NCI-H128 (cell line): ENCODE data around the gene GSN.

Source experiments
- DNase-seq: peaks from one replicate; lab custom pipeline; 2025; ENCODE audit not compliant: unreplicated experiment; lab: John Stamatoyannopoulos, UW

Gene GSN

DNA sequence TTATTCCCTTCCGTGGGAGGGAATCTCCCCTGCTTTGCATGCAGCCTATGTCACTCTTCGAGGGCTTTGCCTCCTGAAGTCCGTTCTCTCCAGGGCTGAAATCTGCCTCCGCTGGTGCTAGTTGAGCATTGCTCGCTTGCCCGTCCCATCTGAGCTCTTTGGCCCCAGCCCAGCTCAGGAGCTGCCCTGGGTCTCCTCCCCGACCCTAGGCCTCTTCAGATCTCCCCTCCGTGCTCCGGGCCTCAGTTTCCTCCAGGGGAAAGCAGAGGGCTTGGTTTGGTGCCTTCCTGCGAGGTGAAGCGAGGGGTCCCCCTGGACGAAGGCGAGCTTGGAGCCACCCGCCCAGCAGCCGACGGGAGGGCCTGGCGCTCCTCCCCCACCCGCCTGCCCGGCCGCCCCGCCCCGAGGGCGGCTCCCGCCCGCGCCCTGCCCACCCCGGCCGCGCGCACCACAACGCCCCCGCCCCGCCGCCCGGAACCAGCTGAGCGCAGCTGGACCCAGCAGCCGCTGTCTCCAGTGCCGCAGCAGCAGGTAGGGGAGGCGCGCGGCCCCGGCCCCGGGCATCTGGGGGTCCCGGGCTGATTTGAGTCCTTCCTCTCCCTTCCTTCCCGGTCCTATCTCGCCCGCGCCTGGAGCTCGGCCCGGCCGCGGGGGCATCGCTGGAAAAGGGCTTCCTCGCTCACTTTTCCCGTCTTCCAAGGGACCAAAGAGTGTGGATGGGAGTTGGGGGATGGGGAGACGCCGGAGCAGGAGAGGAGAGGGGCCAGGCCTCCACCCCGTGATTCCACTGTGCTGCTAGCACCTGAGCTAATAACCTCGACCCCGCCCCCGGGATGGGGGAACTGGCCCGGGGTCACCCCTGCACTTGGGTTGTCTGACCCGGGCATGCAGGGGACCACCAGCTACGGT, at the start of gene GSN:
TSS of gene GSN (plus strand) at position 474 of the 909 bp plus-strand sequence. CDS start 33,810 bp downstream, outside the sequence.
- DNase-seq: no peak

DNA sequence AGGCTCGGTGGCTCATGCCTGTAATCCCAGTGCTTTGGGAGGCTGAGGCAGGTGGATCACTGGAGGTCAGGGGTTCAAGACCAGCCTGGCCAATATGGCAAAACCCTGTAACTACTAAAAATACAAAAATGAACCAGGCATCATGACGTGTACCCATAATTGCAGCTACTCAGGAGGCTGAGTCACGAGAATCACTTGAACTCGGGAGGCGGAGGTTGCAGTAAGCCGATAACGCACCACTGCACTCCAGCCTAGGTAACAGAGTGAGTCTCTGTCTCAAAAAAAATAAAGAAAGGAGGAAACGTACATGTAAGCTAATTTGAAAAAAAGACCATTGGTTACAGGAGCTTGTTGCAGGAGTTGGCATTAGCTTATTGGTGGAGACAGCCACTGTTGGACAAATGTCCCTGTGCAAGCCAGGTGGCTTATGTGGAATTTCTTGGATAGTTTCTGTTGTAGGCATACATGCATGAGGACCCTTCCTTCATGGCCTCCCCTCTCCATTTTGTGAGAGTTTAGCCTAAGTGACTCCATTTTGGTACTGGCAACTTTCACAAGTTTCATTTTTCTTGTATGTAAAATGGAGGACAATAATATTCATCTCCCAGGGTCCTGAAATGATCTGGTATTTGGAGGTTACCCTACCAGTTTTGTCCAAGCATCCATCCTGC, 49.5 kb upstream of the GSN start:
- DNase-seq: no peak

DNA sequence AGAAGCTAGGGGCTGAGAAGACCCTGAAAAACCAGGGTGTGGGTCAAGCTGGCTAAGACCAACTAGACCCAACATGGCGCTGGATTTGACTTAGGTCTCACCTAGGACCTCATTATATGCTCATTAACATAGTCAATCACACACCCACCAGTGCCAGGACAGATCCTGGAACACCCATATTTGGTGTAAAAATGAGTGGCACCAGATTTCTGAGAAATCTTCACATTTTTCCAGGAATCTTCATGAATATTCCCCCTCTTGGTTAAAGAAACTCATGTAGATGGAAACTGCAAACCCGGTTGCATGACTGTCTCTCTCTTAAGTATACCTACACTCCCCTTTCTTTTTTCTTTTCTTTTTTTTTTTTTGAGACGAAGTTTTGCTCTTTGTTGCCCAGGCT, 48.4 kb upstream of the GSN start:
- DNase-seq: no peak

DNA sequence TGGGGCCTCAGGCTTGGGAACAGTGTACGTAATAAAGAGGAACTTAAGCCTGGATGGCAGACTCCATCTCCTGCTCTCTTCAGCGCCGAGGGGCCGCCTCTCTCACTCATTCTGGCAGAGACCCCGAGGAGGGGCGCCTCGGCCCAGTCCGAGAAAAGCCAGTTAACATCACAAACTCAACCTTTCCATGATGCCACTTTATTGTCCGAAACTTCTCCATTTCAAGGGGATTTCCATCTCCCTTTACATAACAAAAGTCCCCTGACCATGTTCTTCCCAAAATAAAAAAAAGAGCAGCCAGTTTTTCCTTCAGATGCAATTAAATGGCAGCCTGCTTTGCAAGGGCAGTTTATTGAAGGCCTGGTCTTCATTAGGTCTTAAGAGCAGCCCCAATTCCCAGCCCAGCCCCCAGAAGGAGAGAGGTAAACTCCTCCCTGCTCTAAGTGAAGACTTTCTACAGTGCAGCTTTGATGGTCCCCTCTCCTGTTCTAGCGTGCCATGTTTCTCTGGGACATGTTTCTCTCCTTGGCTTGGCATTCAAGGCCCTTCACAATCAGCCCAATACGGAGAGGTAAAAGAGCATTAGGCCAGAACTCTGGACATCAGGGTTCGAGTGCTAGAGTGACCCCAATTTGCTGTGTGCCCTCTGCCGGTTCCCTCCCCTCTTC, 46.8 kb upstream of the GSN start:
- no peak for DNase-seq

DNA sequence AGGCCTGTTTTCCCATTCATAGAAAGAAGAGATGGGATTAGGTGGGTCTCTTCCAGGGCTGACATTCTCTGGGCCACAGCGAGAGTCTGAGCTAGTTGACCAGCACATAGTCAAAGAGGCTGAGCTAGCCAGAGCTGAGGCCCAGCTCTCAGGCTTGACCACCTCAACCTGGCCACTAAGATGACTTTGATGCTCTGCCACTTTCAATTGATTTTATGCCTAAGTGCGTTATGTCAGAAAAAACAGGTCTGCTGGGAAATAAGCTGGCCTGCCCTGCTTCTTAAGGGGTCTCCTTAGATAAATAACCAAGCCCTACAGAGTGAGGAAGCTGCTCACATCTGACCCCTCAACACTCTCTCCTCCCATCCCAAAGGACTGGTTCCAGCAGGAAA, 46.3 kb upstream of the GSN start:
- DNase-seq: no peak

DNA sequence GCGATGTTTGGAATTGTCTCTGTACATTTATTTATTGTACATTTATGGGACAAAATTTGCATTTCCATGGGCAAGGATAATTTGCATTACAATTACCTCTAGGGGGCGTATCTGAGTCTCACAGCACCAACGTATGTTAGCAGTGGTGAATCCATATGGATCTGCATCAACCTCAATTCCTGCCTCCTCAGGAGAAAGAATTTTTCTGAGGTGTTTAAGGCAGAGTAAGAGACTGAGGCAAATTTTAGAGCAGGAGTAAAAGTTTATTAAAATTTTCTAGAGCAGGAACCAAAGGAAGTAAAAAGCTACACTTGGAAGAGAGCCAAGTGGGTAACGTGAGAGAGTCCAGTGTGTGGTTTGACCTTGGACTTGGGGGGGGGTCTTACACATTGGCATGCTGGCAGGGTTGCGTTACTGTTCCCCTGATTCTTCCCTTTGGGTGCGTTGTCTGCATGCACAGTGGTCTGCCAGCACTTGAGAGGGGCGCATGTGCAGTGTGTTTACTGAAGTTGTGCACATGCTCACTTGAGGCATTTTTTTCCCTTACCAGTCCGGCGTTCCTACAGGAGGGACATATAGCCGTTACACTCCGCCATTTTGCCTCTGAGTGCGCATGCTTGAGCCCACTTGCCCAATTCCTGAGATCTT, 45.3 kb upstream of the GSN start:
- DNase-seq: no peak

DNA sequence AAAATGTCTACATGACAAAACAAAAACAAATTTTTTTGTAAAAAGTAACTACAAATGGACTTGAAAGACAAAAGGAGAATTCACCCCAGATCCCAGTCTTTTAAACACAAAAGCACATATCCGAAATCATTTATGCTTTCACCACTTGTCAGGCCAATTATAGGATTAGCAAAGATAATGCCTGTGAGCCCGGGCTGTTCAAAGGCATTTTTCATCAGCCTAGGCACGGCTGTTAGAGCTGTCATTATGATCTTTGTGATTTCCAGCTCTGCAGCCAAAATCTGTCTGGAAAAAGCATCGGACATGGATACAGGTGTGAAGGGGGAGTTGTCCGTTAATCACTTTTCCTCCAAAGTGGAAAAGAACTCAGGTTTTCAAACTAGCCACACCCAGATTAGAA, 42.7 kb upstream of the GSN start:
- no peak for DNase-seq

DNA sequence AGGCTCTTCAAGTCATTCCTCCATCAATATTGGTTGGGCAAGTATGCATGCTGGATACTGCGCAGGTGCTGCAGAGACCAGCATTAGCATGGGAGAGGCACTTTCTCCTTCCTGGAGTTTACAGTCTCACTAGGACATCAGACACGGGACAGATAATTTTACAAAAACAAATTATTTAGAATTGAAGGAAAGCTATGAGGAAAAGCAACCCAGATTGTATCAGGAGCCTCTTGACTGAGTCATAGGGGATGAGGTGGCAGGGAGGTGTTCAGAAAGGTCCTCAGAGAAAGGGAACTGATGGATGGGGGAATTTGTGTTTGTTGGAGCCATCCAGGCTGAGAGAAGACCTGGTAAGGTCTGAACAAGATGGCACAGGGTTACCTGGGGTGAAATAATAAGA, 41.8 kb upstream of the GSN start:
- DNase-seq: no peak

DNA sequence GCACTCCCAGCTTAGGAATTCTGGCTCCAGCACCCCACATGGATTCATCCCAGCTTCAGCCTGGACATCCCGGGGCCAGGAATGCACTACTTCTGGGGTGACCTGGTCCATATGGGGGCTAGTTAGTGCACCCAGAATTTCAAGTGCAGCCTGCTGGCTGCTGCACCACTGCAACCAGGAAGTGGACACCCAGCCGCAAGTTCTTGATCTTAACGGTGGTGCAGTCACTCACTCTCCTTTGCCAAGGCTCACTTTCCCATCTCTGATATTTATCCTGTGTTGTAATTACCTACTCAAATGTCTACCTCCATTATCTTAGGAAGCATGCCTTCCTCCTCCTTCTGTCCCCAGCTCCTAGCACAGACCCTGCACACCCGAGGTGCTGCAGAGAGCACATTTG, 40.1 kb upstream of the GSN start:
- DNase-seq: no peak

DNA sequence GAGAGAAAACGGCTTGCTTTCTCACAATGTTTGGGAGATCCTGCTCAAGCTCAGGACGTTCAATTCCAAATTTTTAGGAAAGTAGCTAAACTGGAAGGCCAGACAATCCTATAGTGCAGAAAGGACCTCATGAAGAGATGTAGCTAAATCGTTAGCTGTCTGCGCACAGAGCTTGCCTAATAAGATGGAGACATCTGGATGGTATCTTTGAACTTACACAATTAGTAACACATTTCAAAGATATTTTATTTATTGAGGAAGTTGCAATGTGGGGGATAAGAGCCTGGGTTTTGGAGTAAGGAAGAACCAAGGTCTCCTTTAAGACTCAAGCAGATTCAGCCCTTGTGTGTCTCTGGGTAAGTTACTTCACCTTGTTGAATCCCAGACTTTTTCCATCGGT, 37.7 kb upstream of the GSN start:
- DNase-seq: no peak

DNA sequence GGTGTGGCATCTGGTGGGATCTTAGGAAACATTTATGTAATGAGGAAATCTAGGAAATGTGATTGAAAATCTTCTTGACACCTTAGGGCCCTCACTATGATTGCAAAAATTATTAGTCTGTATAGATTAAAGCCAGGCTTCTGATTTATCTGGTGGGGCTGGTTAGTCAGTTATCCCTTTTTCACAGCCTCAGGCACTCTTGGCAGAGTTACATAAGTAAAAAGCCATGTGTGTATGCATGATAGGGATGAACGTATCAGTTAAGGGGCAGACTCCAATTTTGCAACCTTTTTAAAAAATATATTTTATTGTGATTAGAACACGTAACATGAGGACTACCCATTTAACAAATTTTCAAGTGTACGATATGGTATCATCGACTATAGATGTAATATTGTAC, 35.7 kb upstream of the GSN start:
- DNase-seq: no peak

DNA sequence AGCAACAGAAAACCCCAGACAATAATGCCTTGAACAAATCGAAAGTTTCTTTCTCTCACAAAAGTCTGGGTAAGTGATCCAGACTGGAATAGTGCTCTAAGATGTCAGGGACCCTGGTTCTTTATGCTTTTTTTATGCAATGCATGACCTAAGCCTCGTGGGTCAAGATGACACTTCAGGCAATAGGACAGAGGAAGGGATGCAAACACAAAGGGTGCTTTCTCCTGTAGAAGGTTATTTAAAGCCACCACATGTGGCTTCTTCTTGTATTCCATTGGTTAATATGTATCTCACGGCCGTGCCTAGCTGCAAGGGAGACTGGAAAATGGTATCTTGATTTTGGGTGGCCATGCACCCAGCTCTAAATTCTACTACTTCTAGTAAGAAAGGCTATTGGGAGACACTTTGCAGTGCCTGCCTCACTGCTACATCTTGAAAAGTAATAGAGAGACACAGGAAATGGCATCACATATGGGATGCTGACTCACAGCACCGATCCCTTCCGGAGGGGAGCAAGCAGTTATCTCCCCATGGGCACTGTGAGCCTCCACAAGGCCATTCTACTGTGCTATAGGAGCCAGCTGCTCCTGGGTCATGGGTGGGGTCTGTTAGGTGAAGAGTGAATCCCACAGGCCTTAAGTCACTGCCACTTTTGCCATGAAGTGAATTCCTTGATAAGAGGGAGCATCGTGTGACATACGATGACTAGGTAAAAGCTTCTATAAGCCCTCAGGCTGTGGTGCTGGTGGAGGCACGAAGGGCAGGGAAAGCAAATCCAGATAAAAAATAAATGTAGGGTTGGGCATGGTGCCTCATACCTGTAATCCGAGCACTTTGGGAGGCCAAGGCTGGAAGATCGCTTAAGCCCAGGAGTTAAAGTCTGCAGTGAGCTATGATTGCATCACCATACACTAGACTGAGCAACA, 33.8 kb upstream of the GSN start:
- DNase-seq: no peak

DNA sequence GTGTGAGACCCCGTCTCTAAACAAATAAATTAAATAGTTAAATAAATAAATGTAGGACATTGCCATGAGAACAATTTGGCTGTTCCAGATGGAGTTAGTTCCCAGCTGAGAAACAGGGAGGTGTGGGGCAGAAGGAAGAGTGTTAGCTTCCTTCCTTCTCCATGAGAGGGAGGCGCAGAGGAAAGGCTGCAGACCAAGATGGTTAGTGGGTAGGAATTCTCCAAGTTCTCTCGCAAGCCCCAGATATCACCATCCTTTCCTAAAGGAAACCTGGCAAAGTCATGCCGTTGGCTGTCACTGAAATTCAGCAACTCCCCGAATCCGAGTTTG, 33.2 kb upstream of the GSN start:
- DNase-seq: no peak

DNA sequence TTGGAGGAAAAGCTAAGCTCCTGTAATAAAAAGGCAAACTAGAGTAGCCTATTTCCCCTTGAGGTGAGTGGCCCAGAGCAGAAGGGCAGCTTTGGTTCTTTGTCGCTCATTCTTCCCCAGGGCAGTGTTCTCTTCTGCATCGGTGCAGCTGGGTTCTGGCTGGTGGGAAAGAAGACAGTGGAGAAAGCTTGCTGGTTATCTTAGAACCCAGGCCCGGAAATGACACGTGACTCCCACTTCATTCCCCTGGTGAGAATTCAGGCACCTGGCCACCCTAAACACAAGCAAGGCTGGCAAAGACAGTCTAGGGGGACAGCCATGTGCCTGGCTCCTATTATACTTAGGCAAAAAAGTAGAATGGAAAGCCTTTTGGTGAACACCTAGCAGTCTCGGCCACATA, 32.5 kb upstream of the GSN start:
- DNase-seq: no peak

DNA sequence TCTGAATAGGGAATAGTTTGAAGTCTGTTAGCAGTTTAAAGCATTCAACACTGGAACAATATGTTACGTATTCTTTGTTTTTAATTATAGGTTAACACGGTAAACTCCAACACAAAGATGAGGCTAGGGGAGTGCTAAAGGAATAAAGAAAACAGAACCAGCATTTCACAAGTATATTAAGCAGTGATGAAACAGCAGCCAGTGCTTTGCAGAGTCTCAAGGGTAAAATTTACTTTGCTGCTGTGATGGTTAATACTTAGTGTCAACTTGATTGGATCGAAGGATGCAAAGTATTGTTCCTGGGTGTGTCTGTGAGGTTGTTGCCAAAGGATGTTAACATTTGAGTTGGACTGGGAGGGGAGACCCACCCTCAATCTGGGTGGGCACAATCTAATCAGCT, 30.0 kb upstream of the GSN start:
- DNase-seq: no peak

DNA sequence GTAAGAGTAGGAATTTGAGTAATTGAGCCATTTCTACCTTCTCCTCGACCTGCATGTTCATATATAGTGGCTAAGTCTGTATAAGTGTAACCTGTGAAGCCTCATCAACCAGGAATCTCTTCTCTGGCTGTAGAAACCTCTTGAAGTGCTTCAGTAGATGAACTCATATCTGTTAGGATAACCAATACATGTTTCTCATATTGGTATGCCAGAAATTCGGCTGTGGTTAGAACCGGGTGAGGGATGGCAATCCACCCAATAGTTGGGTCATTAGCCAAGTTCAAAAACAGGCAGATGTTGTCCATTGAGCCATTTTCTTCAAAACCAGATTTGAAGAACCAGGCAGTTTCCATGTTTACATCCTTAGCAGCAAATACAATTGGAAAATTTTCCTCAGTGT, 28.9 kb upstream of the GSN start:
- DNase-seq: no peak

DNA sequence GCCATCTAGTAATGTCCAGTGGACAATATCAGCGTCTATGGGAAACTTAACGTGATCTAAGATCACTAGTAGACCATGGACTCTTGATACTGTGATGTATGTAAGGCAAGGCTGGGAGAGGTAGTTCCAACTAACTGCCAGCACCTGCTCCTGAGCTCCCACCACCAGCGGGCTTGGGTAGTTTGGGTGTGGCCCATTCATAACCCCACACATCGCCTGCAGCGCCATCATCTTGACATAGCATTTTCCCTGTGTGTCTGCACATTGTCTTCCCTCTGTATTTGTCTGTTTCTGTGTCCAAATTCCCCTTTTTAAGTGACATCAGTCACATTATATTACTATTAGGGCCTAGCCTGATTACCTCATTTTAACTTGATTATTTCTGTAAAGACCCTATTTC, 28.1 kb upstream of the GSN start:
- no peak for DNase-seq

DNA sequence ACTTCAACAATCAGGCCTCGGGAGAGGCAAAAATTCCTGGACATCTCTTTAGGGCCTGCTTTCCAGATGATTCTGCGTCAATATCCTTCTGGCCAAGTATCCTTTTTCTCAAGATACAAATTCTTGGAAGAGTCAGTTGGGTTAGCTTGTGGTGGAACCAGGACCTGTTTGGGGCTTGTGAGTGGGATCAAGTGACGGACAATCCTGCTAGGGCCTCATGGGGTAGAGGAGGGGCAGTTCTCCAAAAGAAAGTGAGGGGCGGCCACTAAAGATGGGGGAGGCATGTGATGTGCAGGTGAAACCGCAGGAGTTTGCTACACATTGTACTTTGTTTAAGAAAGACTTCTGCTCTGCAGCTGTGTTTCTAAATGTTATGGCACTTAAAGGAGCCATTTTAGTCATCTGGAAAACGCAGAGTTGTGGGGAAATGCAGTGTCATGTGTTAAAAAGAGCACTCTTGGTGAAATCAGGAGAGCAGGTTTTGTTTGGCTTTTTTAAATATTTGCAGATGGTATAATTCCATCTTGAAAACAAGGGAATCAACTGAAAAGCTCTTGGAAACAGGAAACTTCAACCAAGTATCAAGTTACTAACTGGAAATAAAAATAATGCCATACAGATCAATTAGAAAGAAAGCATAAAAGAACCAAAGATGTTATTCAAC, 27.4 kb upstream of the GSN start:
- no peak for DNase-seq

DNA sequence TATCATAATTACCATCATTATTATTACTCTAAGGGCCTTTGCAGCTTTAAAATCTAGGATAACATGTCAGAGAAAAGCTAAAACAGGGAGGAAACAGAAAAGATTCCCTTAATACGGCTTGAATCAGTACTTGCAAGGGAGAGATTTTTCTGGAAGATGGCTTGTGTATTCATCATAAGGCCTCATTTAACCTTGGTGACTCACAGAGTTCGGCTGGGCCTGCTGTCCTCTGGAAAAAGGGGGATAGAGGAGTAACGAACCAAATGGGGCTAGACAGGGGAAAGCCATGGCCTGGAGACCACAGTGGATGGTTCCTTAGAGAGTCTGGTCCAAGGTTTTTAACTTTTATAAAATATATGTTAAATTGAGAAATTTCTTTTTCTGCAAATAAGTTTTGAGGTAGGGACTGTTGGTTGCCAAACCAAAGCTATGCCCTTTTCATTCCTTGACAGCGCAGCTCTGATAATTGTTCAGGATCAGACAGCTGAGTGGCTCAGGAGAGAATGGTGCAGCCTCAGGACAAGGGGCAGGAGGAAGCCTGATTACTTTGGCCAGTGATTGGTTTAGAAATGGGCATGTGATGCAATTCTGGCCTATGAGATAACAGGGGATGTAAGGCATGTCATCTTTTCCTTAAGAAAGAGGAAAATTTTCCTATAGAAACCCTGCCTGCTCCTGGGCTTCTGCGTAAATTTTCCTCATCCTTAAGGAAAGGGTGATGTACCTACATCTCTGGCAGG, 25.6 kb upstream of the GSN start:
- no peak for DNase-seq
